IPS-NIHi7 (cell line): ENCODE data around the gene CIBAR2.

Experiments used
- DNase-seq: peaks from one replicate; pipeline ENCODE4 v3.0.0; 2012; ENCODE audit warnings: mixed read lengths; ENCODE audit errors: extremely low spot score

The CIBAR2 gene

GRCh38 chr16:85112364-85112763, at the start of gene CIBAR2:
Gene CIBAR2, minus strand, starts transcription at chr16:85112472. Its CDS starts 120 bp downstream, at chr16:85112352.
- peak; percentile 56 for DNase-seq

GRCh38 chr16:85159179-85159980, 47.1 kb upstream of the CIBAR2 start:
- DNase-seq: no peak

GRCh38 chr16:85158743-85159178, 46.5 kb upstream of the CIBAR2 start:
- DNase-seq: no peak

- DNase-seq: peak; percentile 87
Measured at GRCh38 chr16:85157813-85158742, 45.8 kb upstream of the CIBAR2 start.

- DNase-seq: no peak
Measured at GRCh38 chr16:85157372-85157771, 45.1 kb upstream of the CIBAR2 start.

GRCh38 chr16:85156869-85157268, 44.6 kb upstream of the CIBAR2 start:
- no peak for DNase-seq

- DNase-seq: no peak
Measured at GRCh38 chr16:85156440-85156839, 44.2 kb upstream of the CIBAR2 start.

- no peak for DNase-seq
Measured at GRCh38 chr16:85153656-85154091, 41.4 kb upstream of the CIBAR2 start.

GRCh38 chr16:85153046-85153445, 40.8 kb upstream of the CIBAR2 start:
- DNase-seq: no peak

GRCh38 chr16:85152414-85153030, 40.2 kb upstream of the CIBAR2 start:
- no peak for DNase-seq

GRCh38 chr16:85151603-85152413, 39.5 kb upstream of the CIBAR2 start:
- peak; percentile 60 for DNase-seq

- no peak for DNase-seq
Measured at GRCh38 chr16:85151079-85151602, 38.9 kb upstream of the CIBAR2 start.

GRCh38 chr16:85150331-85150940, 38.2 kb upstream of the CIBAR2 start:
- DNase-seq: no peak

- no peak for DNase-seq
Measured at GRCh38 chr16:85149776-85150175, 37.5 kb upstream of the CIBAR2 start.

- no peak for DNase-seq
Measured at GRCh38 chr16:85148931-85149330, 36.7 kb upstream of the CIBAR2 start.

- DNase-seq: no peak
Measured at GRCh38 chr16:85146922-85147651, 34.8 kb upstream of the CIBAR2 start.

GRCh38 chr16:85146532-85146797, 34.2 kb upstream of the CIBAR2 start:
- DNase-seq: no peak

GRCh38 chr16:85145734-85146531, 33.7 kb upstream of the CIBAR2 start:
- DNase-seq: no peak

- DNase-seq: no peak
Measured at GRCh38 chr16:85145188-85145587, 32.9 kb upstream of the CIBAR2 start.
